GM21423 (cell line): Measurements from ENCODE around the gene CFAP52.
"Not testable (repeated sequence)": the region's sequence is repeated elsewhere in the genome, so short reads cannot be mapped to it uniquely, and the experiment has no call there.

Source experiments
- ATAC-seq: cut with Tn5 transposase; IDR thresholded peaks from one replicate; pipeline ENCODE4 v1.9.1; 2021; ENCODE audit warnings: mild to moderate bottlenecking, moderate library complexity; ENCODE audit not compliant: unreplicated experiment

The CFAP52 gene

DNA sequence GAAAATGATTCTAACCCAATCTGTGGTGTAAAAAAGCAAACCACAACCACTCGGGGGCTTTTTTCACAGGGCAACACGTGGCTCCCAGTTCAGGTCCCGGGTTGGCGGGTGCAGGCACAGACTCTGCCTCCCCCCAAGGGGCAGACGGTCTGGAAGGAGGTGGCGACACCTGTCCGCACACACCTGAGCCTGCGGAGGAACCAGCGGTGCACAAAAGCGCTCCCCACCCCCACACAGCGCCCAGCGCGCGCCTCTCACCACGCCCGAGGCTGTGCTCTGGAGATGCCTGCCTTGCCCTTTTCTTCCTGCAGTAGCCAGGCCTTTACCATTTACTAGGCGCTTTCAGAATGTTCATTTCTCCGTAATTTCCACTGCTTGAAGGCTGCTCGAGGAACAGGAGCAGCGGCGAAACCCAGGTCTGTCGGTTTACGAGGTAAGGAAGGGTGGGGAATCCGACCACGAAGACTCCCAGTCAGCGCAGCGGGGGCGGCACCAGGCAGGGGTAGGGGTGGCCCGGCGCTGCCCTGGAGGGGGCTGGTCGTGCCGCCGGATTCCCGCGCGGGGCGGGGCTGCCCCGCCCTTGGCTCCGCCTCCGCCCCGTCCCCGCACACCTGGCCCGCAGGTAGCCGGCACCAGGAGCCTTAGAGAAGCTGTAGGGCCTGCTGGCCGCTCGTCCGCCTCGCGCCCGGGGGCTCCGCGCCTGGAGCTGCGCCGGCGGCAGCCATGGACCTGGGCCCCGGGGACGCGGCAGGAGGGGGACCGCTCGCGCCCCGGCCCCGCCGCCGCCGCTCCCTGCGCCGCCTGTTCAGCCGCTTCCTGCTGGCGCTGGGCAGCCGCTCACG is 68.7 kb downstream of the CFAP52 start, which contains the start of gene USP43:
USP43 (plus strand) TSS at position 608 of the 842 bp plus-strand sequence; CDS start at position 724, 116 bp downstream.
- peak; percentile 44 for ATAC-seq

DNA sequence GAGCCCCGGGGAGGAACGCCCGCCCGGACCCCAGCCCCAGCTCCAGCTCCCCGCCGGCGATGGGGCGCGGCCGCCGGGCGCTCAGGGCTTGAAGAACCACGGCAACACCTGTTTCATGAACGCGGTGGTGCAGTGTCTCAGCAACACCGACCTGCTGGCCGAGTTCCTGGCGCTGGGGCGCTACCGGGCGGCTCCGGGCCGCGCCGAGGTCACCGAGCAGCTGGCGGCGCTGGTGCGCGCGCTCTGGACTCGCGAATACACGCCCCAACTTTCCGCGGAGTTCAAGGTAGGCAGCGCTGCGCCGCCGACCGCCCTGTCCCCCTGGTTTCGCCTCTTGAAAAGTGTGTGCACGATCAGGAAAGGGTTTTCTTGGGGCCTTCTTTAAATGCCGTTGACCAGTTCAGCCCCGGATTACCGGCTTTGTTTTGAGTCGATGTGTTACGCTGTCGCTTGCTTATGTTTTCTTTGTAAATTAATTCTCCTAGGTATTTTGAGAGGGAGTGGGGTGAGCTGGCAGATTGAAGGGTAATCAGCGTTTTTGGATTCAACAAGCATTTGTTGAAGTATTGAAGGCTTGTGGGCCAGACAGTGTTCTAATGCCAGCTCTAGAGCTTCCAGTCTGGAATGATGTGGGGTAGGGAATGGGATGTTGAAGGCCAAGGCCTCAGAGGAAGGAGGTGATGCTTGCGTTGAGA is 69.6 kb downstream of the CFAP52 start:
- ATAC-seq = peak; percentile 38

DNA sequence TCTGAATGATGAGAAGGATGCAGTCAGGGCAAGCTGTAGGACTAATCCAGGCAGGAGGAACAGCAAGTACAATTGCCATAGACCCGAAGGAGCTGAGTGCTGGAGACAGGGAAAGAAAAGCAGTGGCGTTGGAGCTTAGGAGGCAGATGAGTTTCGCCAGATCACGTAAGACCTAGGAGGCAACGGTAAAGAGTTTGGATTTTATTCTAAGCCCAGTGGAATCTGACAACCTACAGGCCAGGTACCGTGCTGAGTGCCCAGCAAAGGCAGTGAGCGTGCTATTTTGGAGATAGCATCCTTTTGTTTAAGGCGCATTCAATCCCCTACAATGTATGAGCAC is 70.1 kb downstream of the CFAP52 start:
- ATAC-seq = no peak

DNA sequence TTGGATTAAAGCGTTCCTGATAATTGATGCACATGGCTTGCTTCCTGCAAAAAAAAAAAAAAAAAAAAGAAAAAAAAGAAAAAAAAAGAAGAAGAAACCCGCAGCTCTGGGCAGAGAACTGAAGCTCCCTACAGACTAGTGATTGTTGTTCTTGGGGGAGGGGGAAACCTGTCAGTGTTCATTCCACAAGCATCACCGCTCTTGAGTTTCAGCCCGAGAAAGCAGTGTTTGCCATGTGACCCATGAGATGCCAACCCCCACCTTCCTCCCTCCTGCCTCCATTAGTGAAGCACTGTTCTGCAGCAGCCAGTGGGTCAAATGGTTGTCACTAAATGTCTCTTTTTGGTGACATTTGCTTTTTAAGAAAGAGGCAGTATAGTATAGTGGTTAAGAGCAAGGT is 70.6 kb downstream of the CFAP52 start:
- ATAC-seq = no peak

DNA sequence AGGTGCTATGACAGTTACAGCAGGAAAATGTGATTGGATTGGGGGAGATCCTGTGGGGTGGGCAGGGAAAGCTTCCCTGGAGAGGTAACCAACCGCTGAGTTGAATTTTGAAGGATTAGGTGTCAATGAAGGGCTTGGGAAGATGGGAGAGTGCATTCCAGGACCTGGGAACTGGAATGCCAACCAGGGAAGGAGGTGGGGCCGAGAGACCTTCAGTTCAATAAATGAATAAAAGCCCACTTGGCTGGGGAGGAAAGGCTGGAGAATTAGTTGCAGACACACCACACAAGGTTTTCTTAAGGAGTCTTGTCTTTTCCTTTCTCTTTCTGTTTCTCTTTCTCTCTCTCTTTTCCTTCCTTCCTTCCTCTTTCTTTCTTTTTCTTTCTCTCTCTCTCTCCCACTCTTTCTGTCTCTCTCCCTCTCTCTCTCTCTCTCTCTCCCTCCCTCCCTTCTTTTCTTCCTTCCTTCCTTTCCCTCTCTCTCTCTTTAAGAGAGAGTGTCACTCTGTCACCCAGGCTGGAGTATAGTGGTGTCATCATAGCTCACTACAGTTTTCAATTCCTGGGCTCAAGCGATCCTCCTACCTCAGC is 72.2 kb downstream of the CFAP52 start:
- ATAC-seq = no peak

DNA sequence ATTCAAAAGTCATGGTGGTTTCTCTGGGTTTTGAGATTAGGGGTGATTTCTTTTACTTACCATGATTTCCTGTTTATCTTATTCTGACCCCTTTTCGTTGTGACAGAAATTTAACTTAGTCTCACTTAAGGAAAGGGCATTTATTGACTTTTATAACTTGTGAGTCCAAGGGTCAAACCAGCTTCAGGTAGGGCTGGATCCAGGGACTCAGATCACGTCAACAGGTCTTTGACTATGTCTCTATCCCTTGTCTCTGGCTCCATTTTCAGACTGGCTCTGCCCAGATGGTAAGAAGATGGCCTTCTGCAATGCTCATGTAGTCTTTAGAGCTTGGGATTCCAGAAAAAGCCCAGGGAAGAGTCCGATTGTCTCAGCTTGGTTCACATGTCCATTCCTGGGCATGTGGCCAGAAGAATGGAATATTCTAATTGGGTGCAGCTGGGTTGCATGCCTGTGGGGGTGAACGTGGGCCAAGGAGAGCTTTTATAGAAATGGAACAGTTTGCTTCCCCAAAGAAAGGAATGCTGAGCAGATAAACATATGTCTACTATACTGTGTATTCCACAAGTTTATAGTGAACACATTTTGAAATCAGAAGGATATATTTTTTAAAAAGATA is 82.3 kb downstream of the CFAP52 start:
- no peak for ATAC-seq

DNA sequence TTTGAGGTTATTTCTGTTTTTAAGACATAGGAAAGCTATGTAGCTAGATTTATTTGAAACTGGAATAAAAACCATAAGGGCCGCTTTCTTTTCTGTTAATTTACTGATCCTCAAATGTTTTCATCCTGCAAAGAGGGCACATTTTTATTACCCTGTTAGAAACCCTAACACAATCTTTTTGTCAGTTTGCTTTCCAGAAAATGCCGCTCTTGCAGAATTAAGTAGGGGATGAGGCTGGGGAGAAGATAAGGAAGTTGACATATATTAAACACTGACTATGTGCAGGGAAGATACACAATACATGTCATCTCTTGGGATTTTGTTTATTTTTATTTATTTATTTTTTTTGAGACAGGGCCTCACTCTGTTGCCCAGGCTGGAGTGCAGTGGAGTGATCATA is 84.6 kb downstream of the CFAP52 start:
- ATAC-seq = no peak

DNA sequence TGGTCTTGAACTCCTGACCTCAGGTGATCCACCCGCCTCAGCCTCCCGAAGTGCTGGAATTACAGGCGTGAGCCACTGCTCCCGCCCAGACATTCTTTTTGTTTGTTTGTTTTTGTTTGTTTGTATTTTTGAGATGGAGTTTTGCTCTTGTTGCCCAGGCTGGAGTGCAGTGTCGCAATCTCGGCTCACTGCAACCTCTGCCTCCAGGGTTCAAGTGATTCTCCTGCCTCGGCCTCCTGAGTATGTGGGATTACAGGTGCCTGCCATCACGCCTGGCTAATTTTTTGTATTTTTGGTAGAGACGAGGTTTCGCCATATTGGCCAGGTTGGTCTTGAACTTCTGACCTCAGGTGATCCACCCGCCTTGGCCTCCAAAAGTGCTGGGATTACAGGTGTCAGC is 87.1 kb downstream of the CFAP52 start:
- ATAC-seq = not testable (repeated sequence)

DNA sequence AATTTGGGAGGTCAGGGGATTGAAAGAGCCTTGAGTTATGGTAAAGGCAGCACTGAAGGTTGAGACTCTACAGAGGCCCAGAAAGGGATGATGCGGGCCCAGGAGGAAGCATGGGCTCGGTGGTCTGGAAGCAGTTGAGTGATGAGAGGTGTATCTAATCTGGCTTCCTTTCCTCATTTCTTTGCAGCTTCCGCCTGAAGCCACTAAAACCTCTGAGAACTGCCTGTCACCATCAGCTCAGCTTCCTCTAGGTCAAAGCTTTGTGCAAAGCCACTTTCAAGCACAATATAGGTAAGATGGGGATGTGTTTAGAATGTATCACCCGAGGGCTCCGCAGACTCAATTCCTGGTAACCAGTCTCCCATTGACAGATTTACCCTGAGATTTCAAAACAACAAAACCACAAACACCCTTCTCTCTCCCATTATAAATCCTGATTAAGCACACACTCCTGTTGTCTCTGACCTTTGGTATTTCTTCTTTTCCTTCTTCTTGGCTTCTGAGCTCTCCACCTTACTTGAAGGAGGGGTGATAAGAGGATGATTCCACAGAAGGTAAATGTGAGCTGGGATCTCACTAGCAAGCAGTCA is 90.1 kb downstream of the CFAP52 start:
- no peak for ATAC-seq

DNA sequence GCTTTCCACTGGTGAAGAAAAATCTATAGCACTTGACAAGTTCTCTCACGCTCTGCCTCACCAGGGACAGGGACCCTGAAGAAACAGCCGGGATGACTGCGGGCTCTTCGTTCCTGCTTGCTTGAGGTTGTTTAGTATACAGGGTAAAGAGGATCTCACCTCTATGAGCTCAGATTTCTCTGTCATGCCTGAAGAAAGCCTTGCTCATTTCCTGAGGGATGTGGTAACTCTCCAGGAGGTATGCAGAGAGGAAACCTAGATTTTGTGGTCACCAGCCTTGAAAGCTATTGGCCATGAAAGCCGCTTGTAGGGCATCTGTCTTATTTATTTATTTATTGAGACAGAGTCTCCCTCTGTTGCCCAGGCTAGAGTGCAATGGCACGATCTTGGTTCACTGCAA is 92.1 kb downstream of the CFAP52 start:
- ATAC-seq = no peak

DNA sequence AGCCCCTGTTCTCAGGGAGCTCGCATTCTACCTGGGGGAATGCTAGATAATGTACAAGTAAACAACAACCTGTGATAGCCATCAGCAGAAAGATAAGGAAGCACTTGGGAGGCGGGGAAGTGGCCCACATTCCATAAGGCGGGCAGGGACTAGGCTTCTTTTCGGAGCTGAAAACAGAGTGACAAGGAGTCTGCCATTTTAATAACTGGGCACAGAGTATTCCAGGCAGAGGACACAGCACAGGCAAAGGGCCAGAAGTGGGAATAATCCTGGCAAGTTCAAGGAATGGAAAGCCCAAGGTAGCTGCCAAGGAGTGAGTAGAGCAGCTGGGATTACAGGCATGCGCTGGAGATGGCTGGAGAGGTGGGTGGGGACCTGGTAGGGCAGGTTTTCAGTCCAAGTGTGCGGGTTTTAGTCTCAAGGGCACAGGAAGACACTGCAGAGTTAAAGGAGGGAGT is 93.1 kb downstream of the CFAP52 start:
- ATAC-seq = no peak

DNA sequence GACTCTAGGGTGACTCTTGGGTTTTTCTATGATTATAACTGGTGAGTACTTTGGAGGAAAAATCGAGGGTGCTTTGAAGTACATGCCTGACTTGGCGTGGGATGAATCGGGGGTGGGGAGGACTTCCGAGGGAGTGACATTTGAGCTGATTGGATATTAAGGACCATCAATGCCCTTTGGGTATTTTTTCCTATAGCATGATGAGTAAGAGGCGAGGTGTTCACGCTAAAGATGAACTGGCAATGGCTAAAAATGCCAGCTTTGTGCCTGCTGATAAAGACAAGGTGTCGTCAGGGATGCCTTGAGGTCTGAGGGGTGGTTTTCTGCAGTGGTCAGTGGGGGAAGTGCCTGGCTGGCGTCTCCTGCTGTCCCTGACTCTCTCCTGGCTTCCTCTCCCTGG is 94.2 kb downstream of the CFAP52 start:
- no peak for ATAC-seq

DNA sequence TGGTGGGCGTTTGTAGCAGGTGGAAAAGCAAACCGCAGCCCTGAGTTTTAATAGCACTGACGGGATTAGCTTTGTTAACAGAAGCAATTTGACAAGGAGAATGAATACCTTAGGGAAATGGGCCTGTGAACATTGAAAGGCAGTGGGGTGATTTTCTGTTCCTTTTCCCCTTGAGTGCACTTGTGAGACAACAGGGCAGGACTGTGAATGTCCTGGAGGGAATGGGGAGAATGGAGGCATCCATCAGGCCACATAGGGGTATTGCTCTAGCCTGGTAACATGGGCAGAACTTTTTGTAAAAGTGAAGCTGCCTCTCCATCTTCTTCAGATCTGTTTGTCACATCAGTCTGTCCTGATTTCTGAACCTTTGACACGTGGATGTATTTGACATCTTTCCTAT is 95.1 kb downstream of the CFAP52 start:
- no peak for ATAC-seq

DNA sequence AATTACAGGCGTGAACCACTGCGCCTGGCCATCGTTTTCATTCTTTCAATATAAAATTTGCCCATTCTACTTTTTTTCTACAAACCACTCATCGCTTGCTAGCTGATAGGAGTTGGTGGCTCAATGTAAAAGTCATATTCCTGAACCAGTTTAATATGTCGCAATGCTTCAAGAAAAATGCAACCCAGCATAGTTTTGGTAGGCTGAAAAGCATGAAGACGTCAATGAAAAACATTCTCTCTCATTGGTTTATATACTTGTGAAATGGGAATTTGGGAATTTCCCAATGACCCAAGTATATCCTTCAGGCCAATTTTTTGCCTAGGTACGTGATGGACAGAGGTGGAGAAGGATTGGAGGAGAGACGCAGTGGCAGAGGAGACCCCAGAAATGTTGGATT is 95.8 kb downstream of the CFAP52 start:
- ATAC-seq = no peak

DNA sequence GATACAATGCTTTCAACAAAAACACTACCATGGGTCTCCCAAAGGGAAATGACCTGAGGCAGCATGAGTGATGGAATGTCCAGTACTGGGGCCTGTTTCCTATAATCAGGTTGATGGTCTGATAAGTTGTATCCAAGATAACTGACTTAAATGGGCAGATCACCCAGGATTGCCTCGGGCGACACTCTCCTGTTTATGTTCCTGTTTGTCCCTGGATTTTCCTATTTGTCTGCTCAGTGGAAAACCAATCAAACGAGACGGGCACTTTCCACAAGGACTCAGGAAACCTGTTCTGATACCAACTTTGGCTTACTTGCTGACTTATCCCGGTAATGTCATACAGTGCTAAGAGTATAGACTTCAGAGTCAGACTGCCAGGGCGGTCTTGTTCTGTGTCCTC is 96.2 kb downstream of the CFAP52 start:
- ATAC-seq = no peak

DNA sequence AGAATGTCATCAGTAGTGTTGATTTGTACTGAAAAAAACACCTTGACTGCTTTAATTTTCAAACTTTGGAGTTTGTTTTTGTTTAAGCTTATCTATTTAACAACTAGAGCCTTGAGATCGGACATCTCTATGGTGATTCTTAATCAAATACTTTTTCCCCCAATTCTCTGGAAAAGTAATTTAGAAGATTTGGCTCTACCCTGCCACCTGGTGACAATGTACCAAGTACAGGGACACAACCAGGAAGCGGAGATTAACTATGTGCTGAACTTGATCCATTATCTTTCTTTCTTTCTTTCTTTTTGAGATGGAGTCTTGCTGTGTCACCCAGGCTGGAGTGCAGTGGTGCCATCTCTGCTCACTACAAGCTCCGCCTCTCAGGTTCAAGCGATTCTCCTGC is 99.6 kb downstream of the CFAP52 start:
- ATAC-seq = no peak

DNA sequence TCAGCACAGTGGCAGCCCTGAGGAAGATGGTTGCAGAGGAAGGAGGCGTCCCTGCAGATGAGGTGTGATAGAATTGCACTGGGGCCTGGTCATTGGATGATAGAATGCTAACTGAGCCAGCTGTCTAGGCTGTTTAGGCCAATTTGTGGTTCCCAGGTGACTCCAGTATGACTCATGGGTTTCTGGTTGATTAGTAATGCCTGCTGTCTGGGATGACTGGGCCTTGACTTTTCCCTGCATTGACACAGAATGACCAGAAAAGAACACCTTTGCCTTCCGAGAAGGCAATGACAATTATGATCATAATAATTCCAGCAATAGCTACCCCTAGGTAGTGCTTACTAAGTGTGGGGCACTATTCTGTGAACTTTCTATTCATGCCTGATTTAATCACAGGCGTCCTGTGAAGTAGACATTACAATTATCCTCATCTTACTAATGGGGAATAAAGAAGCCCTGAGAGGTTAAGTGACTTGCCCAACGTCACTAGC is 100.4 kb downstream of the CFAP52 start:
- ATAC-seq = peak; percentile 64

DNA sequence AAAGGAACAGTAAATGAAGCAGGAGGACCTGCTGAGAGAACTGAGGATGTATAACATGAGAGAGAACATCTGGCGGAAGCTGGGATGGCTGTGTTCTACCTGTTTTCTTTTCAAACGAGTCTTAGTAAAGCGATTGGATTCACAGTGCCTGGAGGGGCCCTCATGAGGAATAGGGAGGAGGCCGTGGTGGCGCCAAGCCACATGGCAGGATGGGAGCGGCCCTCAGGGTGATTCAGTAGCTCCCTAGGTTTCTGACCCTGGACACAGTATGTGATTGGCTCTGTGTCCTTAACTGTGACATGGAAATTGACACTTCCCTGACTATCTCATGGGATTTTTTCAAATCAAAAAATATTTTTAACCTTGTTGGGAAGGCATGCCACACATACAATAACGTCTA is 101.0 kb downstream of the CFAP52 start:
- ATAC-seq = no peak

DNA sequence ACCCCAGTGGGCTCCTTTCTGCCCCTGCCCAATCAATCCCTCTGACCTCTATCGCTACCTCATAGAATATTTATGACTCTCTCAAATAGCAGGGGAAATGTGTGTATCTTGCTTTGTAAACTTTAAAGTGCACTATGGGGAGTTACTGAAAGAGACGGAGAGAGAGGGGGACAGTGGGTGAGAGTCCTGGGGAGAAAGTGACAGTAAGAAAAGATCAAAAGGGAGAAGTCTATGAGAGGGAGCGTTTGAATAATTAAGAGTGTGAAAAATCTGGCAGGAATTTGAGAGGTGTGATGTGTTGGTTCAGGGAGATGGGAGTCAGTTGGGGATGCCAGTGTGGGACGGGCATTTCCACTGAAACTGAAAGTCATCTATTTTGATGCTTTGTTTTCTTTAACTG is 101.5 kb downstream of the CFAP52 start:
- ATAC-seq = no peak

DNA sequence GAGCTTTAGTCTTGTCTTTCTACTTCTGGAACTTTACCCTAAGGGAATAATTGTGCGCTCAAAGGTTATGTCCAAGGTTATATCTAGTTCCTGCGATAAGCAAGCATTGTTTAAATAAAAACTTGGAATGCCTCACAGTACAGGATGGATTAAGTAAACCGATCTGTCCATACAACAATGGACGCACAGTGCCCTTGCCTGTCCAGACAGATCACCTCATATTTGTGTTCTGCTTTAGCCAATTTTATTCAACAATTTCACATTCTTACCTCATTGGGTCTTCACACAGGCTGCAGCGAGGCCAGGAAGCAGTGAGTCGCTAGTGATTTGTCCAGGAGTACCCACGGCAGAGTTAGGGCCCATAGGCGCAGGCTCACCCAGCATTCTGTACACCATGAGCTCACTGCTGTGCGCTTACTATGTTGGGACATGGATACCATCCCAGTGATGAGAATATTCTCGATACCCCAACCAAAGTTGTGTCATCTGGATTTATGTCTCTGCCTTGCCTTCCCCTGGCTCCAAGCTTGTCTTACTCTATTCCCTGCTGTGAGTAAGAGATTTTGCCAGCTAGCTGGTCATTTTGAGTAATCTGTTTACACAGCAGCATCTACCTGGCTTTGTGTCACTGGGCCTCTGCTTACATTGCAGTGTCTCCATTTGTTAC is 108.6 kb downstream of the CFAP52 start:
- ATAC-seq = no peak
